Upper lobe of left lung (tissue), 6 donors: Measurements from ENCODE around the gene PRKCA. TPM values are rescaled to one million over a fixed set of nuclear protein-coding genes. Genes with fewer than 3 reads are reported as not detected.
"Not testable (repeated sequence)": the region's sequence is repeated elsewhere in the genome, so short reads cannot be mapped to it uniquely, and the experiment has no call there.

Experiments used
- ATAC-seq, 2 donors: fragments of 200-7000 bp; cut with Tn5 transposase; one replicate each; pipeline ENCODE4 v1.9.1; 2022; ENCODE audit warnings: mild to moderate bottlenecking in 2 of 2, moderate library complexity in 2 of 2; ENCODE audit not compliant: low FRiP score in 2 of 2
- DNase-seq, 2 donors: peaks; one replicate each; pipeline ENCODE4 v3.0.0-alpha.2; 2019 to 2020
- H3K27ac ChIP-seq, 4 donors: fragments of 200-600 bp; sonication (generic); one replicate each; pipeline ENCODE4 v1.5.1; 2016 to 2019
- H3K27me3 ChIP-seq, 4 donors: fragments of 200-600 bp; sonication (generic); one replicate each; pipeline ENCODE4 v1.5.1; 2017 to 2019
- H3K36me3 ChIP-seq, 4 donors: fragments of 200-600 bp; sonication (generic); one replicate each; pipeline ENCODE4 v1.5.1; 2016 to 2019
- H3K4me1 ChIP-seq, 4 donors: fragments of 200-600 bp; sonication (generic); one replicate each; pipeline ENCODE4 v1.5.1; 2018 to 2019
- H3K4me3 ChIP-seq, 4 donors: fragments of 200-600 bp; sonication (generic); one replicate each; pipeline ENCODE4 v1.5.1; 2017 to 2019; ENCODE audit warnings: mild to moderate bottlenecking in 2 of 4, moderate library complexity in 1 of 4
- H3K9me3 ChIP-seq, 4 donors: fragments of 200-600 bp; sonication (generic); one replicate each; pipeline ENCODE4 v1.5.1; 2018 to 2019
- EP300 ChIP-seq, 4 donors: sonication (generic); formaldehyde crosslinking; IDR thresholded peaks; one replicate each; pipeline ENCODE4 v1.5.1; 2017; ENCODE audit warnings: antibody characterized with exemption in 4 of 4, control low read depth in 2 of 4
- POLR2A ChIP-seq, 4 donors: fragments of 450-650 bp; IDR thresholded peaks; one replicate each; pipeline ENCODE4 v1.5.1; 2016 to 2017; ENCODE audit warnings: antibody characterized with exemption in 4 of 4, mild to moderate bottlenecking in 2 of 4
- POLR2AphosphoS5 ChIP-seq, 2 donors: sonication (generic); formaldehyde crosslinking; IDR thresholded peaks; one replicate each; pipeline ENCODE4 v1.5.1; 2017; ENCODE audit warnings: antibody characterized with exemption in 2 of 2
- WGBS, 2 donors: methylation state at CpG; one replicate each; pipeline ENCODE4 v1.1.5; 2017 to 2018; 5-methylcytosine and 5-hydroxymethylcytosine counted together
- total RNA-seq, 6 donors: library from RNA; depleted of rRNA in 4 of 6; stranded (reverse); fragments of >200 nt in 4 of 6; gene quantifications; one replicate each; pipeline versions ENCODE4 v1.1.0 to v1.2.1, GENCODE V29; 2016 to 2021
- TF ChIP-seq, protein P1 (sequence below), 6 experiments: fragments of 450-650 bp in 4 of 6; fragments of 200-600 bp in 2 of 6; sonication (generic) in 2 of 6; IDR thresholded peaks; one replicate each; pipeline ENCODE4 v1.5.1; 2016 to 2019; ENCODE audit warnings: antibody characterized with exemption in 6 of 6
- donor health status: DM: no; HTN: no; CAD: no; lungs with moderate emphysema.
- donor health status: DM: no; HTN: yes; CAD: no; lungs with severe emphysema.

The PRKCA gene
- total RNA-seq, 6 donors from 2014 or later, result 10.9 to 29.3 (median 18.0) TPM

DNA sequence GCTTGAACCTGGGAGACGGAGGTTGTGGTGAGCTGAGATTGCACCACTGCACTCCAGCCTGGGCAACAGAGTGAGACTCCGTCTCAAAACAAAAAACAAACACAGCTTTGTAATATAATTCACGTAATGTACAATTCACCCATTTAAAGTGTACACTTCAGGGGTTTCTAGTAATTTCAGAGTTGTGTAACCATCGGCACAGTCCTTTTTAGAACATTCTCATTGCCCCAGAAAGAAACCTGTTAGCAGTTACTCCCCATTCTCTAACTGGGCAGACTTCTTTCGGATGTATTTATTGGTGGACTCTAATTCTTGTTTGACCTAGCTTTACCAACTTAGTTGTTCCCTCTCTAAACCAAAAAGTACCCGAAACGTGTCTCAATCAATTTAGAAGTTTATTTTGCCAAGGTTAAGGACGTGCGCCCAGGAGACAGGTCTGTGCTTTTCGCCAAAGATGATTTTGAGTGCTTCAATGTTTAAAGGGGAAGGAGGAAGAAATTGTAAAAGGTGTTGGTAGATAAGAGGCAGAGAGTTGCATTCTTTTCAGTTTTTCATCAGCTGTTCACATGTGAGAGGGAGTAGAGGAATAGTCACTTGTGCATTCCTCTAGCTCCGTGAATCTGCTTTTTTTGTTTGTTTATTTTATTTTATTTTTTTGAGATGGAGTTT, 175.3 kb downstream of the PRKCA start:
- WGBS, 2 donors, result 66 to 68% methylated on average over 11 of the region's 11 CpGs

DNA sequence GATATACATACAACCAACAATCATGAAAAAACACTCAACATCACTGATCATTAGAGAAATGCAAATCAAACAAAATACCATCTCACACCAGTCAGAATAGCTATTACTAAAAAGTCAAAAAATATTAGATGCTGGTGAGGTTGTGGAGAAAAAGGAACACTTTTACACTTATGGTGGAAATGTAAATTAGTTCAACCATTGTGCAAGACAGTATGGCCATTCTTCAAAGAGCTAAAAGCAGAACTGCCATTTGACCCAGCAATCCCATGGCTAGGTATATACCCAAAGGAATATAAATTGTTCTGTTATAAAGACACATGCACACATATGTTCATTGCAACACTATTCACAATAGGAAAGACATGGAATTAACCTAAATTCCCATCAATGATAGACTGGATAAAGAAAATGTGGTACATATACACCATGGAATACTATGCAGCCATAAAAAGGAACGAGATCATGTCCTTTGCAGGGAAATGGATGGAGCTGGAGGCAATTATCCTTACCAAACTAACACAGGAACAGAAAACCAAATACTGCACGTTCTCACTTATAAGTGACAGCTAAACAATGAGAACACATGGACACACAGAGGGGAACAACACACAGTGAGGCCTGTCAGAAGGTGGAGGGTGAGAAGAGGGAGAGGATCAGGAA, 176.9 kb downstream of the PRKCA start:
- 83 to 94% methylated on average over 2 of the region's 2 CpGs for WGBS, 2 donors
- DNase-seq, H3K27me3 ChIP-seq, H3K9me3 ChIP-seq, ATAC-seq, H3K36me3 ChIP-seq, H3K27ac ChIP-seq, H3K4me3 ChIP-seq, H3K4me1 ChIP-seq: not testable (repeated sequence)

More for the DNA sequence above, 175.3 kb downstream of the PRKCA start:
- H3K36me3 ChIP-seq, result no peaks in the 10 kb centered on the region
- no peaks in the 10 kb centered on the region for H3K27me3 ChIP-seq
- ATAC-seq, result peak in 1 of 2 donors; percentile 65
- no peaks in the 10 kb centered on the region for H3K9me3 ChIP-seq
- no peak overlapping the region for H3K4me3 ChIP-seq
- no peak for TF ChIP-seq EP300 (IDR thresholded peaks at IDR 0.05)
- TF ChIP-seq, protein P1, sequence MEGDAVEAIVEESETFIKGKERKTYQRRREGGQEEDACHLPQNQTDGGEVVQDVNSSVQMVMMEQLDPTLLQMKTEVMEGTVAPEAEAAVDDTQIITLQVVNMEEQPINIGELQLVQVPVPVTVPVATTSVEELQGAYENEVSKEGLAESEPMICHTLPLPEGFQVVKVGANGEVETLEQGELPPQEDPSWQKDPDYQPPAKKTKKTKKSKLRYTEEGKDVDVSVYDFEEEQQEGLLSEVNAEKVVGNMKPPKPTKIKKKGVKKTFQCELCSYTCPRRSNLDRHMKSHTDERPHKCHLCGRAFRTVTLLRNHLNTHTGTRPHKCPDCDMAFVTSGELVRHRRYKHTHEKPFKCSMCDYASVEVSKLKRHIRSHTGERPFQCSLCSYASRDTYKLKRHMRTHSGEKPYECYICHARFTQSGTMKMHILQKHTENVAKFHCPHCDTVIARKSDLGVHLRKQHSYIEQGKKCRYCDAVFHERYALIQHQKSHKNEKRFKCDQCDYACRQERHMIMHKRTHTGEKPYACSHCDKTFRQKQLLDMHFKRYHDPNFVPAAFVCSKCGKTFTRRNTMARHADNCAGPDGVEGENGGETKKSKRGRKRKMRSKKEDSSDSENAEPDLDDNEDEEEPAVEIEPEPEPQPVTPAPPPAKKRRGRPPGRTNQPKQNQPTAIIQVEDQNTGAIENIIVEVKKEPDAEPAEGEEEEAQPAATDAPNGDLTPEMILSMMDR (IDR thresholded peaks at IDR 0.05), result no peak
- TF ChIP-seq POLR2A (IDR thresholded peaks at IDR 0.05), result no peak
- no peak for TF ChIP-seq POLR2AphosphoS5 (IDR thresholded peaks at IDR 0.05)
- H3K27ac ChIP-seq, result peak overlapping the region in 2 of 4 donors; percentile 27 to 37
- no peak for DNase-seq
- no peaks in the 10 kb centered on the region for H3K4me1 ChIP-seq

DNA sequence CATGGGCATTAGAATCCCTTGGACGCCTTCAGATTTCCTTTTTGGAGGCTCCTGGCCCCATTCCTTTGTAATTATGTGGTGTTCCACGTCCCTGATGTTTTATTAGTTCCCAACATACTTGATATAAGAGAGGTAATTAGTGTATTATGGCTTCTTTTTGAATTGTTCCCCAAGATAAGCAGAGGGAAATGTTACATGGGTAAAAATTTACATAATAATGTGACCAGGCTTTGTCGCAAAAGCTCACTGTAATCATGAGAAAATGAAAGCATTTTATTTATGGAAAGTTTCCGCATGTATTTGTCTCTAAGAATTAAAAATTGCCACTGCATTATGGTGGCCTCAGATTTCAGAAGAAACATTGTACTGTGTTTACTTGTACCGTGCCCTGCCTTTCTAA, 177.8 kb downstream of the PRKCA start:
- no peaks in the 10 kb centered on the region for H3K4me1 ChIP-seq
- no peaks in the 10 kb centered on the region for H3K27me3 ChIP-seq
- no peak overlapping the region for H3K27ac ChIP-seq
- no peak overlapping the region for H3K4me3 ChIP-seq
- H3K9me3 ChIP-seq, result no peaks in the 10 kb centered on the region
- DNase-seq, result no peak
- TF ChIP-seq POLR2AphosphoS5 (IDR thresholded peaks at IDR 0.05) (no peak), EP300 (IDR thresholded peaks at IDR 0.05) (no peak), POLR2A (IDR thresholded peaks at IDR 0.05) (no peak)
- TF ChIP-seq, protein P1 (IDR thresholded peaks at IDR 0.05), result no peak
- ATAC-seq, result no peak
- H3K36me3 ChIP-seq, result no peaks in the 10 kb centered on the region
- 77 to 79% methylated on average over 5 of the region's 5 CpGs for WGBS, 2 donors

DNA sequence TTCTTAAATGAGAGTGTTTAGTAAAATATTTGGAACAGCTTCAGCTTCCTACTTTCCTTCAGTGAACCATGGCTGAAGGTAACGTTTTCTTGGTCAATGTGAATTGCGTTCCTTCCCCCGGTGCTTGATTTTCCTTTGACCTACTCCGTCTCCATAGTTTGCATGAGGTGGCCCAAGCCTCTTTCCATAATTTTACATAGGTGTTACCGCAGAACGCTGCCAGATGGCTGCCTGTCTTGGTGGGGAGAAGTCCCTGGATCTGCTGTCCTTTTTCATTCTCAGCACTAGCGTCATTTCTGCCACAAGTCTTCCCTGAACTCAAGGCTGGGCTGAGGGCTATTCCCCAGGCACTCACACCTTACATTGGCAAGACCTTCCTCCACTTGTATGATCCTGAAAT, 178.4 kb downstream of the PRKCA start:
- no peak for DNase-seq
- Histone ChIP-seq H3K4me1 (no peaks in the 10 kb centered on the region), H3K4me3 (no peak overlapping the region), H3K27ac (no peak overlapping the region), H3K9me3 (no peaks in the 10 kb centered on the region), H3K36me3 (no peaks in the 10 kb centered on the region), H3K27me3 (no peaks in the 10 kb centered on the region)
- 83 to 93% methylated on average over 7 of the region's 7 CpGs for WGBS, 2 donors
- no peak for ATAC-seq
- TF ChIP-seq POLR2AphosphoS5 (IDR thresholded peaks at IDR 0.05) (no peak), POLR2A (IDR thresholded peaks at IDR 0.05) (no peak), EP300 (IDR thresholded peaks at IDR 0.05) (no peak)
- TF ChIP-seq, protein P1 (IDR thresholded peaks at IDR 0.05), result no peak

DNA sequence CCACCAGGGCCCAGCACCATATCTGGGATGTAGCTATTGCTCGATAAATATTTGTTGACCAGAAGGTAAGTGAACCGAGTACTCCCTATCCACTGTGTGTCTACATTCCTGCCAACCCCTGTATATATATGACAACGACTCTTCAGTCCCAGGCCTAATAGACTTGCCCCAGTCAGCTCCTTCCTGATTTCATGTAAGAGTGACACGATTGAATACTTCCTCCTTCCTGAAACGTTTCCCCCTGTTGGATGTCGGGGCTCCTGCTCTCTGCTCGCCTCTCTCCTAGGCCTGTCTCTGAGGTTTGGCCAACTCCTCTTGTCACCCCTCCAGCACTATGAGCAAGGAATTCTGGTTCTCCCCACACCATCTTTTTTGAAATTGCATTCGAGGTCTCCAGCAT, 178.9 kb downstream of the PRKCA start:
- ATAC-seq, result no peak
- H3K4me1 ChIP-seq, result no peaks in the 10 kb centered on the region
- no peaks in the 10 kb centered on the region for H3K27me3 ChIP-seq
- WGBS, 2 donors, result 59 to 62% methylated on average over 6 to 8 of the region's 8 CpGs
- TF ChIP-seq POLR2AphosphoS5 (IDR thresholded peaks at IDR 0.05) (no peak), POLR2A (IDR thresholded peaks at IDR 0.05) (no peak), EP300 (IDR thresholded peaks at IDR 0.05) (no peak)
- TF ChIP-seq, protein P1 (IDR thresholded peaks at IDR 0.05), result no peak
- H3K4me3 ChIP-seq, result no peak overlapping the region
- no peaks in the 10 kb centered on the region for H3K36me3 ChIP-seq
- no peak overlapping the region for H3K27ac ChIP-seq
- H3K9me3 ChIP-seq, result no peaks in the 10 kb centered on the region
- no peak for DNase-seq
